Loucy (cell line): ENCODE measurements around the gene IFNA4.
"Not testable (repeated sequence)": the region's sequence is repeated elsewhere in the genome, so short reads cannot be mapped to it uniquely, and the experiment has no call there.

Experiments used
- EZH2phosphoT487 ChIP-seq: fragments of 200-600 bp; IDR thresholded peaks from 2 replicates; pipeline ENCODE4 v1.6.1; 2018; ENCODE audit warnings: antibody characterized with exemption, mild to moderate bottlenecking, moderate library complexity, borderline replicate concordance
- TF ChIP-seq, protein P1 (sequence below): fragments of 200-600 bp; sonication (generic); conservative IDR thresholded peaks from 2 replicates; pipeline ENCODE4 v1.5.1; 2014; ENCODE audit warnings: mild to moderate bottlenecking, antibody characterized with exemption, low read length

DNA sequence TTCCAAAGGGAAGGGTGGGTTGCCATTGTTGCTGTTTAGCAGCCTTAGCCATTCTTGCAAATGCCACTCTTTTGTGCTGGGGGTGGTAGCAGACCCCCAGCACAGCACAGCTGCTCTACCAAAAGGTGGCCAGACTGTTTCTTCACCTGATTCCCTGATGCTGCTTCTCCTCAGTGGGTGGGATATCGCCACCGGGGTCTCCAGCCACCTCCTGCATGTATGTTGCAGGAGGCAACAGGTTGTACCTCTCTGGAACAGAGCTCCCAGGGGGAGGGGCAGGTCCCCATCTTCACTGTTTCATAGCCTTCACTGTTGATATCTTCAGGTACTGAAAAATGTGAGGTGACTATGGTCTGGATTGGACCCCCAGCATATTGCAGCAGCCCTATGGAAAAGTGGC, 23.4 kb upstream of the IFNA4 start:
- TF ChIP-seq, protein P1, sequence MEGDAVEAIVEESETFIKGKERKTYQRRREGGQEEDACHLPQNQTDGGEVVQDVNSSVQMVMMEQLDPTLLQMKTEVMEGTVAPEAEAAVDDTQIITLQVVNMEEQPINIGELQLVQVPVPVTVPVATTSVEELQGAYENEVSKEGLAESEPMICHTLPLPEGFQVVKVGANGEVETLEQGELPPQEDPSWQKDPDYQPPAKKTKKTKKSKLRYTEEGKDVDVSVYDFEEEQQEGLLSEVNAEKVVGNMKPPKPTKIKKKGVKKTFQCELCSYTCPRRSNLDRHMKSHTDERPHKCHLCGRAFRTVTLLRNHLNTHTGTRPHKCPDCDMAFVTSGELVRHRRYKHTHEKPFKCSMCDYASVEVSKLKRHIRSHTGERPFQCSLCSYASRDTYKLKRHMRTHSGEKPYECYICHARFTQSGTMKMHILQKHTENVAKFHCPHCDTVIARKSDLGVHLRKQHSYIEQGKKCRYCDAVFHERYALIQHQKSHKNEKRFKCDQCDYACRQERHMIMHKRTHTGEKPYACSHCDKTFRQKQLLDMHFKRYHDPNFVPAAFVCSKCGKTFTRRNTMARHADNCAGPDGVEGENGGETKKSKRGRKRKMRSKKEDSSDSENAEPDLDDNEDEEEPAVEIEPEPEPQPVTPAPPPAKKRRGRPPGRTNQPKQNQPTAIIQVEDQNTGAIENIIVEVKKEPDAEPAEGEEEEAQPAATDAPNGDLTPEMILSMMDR, result not testable (repeated sequence)
- TF ChIP-seq EZH2phosphoT487, result not testable (repeated sequence)
